Upper lobe of right lung (tissue), 1 donor: ENCODE measurements around the gene MCUR1. TPM values are rescaled to one million over a fixed set of nuclear protein-coding genes. Genes with fewer than 3 reads are reported as not detected.

Experiments
- ATAC-seq: fragments of 200-7000 bp; cut with Tn5 transposase; one replicate; pipeline ENCODE4 v1.9.1; 2020; ENCODE audit warnings: mild to moderate bottlenecking, moderate library complexity
- DNase-seq: peaks from one replicate; pipeline ENCODE4 v3.0.0-alpha.2; 2020
- H3K27ac ChIP-seq: fragments of 200-600 bp; one replicate; pipeline ENCODE4 v1.8.0; 2022
- H3K27me3 ChIP-seq: fragments of 200-600 bp; one replicate; pipeline ENCODE4 v1.8.0; 2022; ENCODE audit warnings: mild to moderate bottlenecking
- H3K36me3 ChIP-seq: fragments of 200-600 bp; one replicate; pipeline ENCODE4 v1.8.0; 2022
- H3K4me1 ChIP-seq: fragments of 200-600 bp; one replicate; pipeline ENCODE4 v1.8.0; 2022
- H3K4me3 ChIP-seq: fragments of 200-600 bp; one replicate; pipeline ENCODE4 v1.8.0; 2022; ENCODE audit warnings: mild to moderate bottlenecking
- H3K9me3 ChIP-seq: fragments of 200-600 bp; one replicate; pipeline ENCODE4 v1.8.0; 2022
- CTCF ChIP-seq: fragments of 200-600 bp; IDR thresholded peaks from one replicate; pipeline ENCODE4 v1.8.0; 2022; ENCODE audit warnings: antibody characterized with exemption
- intact Hi-C: fragments of 100-400 bp; cut with DNase I; formaldehyde crosslinking; loops from one replicate; pipeline ENCODE4 v1.11.0; 2022
- total RNA-seq: library from RNA; stranded (reverse); fragmentation: NEBNext Ultra II Directional; extraction: Animal tissue kit (Norgen Biotek cat#: 25700); gene quantifications from one replicate; pipeline ENCODE4 v1.2.1, GENCODE V29; 2021
- donor health status: DM: no; HTN: yes; CAD: no; lungs with severe emphysema.

The MCUR1 gene
- total RNA-seq, 1 donor from 2014 or later: 35.0 TPM

- DNase-seq (no peak), ATAC-seq (no peak)
- H3K4me3 ChIP-seq: no peak overlapping the region
- no peaks in the 10 kb centered on the region for H3K36me3 ChIP-seq
- no peak overlapping the region for H3K27ac ChIP-seq
- peaks cover 8% of the 10 kb centered on the region for H3K4me1 ChIP-seq
- H3K27me3 ChIP-seq: no peaks in the 10 kb centered on the region
- H3K9me3 ChIP-seq: no peaks in the 10 kb centered on the region
- intact Hi-C loops: no loop called here
- no peak for TF ChIP-seq CTCF
Observed at GRCh38 chr6:13818341-13818740, 4.0 kb upstream of the MCUR1 start.

- intact Hi-C loops: no loop called here
Observed at GRCh38 chr6:13814938-13815575, 700 bp upstream of the MCUR1 start.

GRCh38 chr6:13813621-13814175 is 659 bp downstream of the MCUR1 start:
- Histone ChIP-seq H3K9me3 (no peaks in the 10 kb centered on the region), H3K4me3 (peak overlapping the region; percentile 85), H3K27me3 (no peaks in the 10 kb centered on the region), H3K4me1 (peaks cover 39% of the 10 kb centered on the region), H3K27ac (peak overlapping the region; percentile 92), H3K36me3 (no peaks in the 10 kb centered on the region)
- no peak for TF ChIP-seq CTCF
- peak; percentile 67 for ATAC-seq
- intact Hi-C loops: no loop called here
- DNase-seq: peak; percentile 90

More at GRCh38 chr6:13814938-13815575, 700 bp upstream of the MCUR1 start:
- Histone ChIP-seq H3K27ac (peak overlapping the region; percentile 92), H3K36me3 (no peaks in the 10 kb centered on the region), H3K4me3 (peak overlapping the region; percentile 85), H3K9me3 (no peaks in the 10 kb centered on the region), H3K4me1 (peaks cover 39% of the 10 kb centered on the region), H3K27me3 (no peaks in the 10 kb centered on the region)
- TF ChIP-seq CTCF: no peak
- ATAC-seq: no peak
- no peak for DNase-seq

GRCh38 chr6:13813026-13813425 is 1.3 kb downstream of the MCUR1 start:
- Histone ChIP-seq H3K4me3 (peak overlapping the region; percentile 85), H3K9me3 (no peaks in the 10 kb centered on the region), H3K27me3 (no peaks in the 10 kb centered on the region), H3K27ac (peak overlapping the region; percentile 92), H3K36me3 (no peaks in the 10 kb centered on the region), H3K4me1 (peaks cover 39% of the 10 kb centered on the region)
- TF ChIP-seq CTCF: no peak
- no peak for DNase-seq
- intact Hi-C loops: no loop called here
- no peak for ATAC-seq

GRCh38 chr6:13812359-13812642 is 2.1 kb downstream of the MCUR1 start:
- Histone ChIP-seq H3K4me1 (peaks cover 39% of the 10 kb centered on the region), H3K9me3 (no peaks in the 10 kb centered on the region), H3K36me3 (no peaks in the 10 kb centered on the region), H3K4me3 (no peak overlapping the region), H3K27me3 (no peaks in the 10 kb centered on the region), H3K27ac (no peak overlapping the region)
- intact Hi-C loops: no loop called here
- ATAC-seq: no peak
- TF ChIP-seq CTCF: no peak
- DNase-seq: no peak
